ENCODE results near the gene CPT1B. TPM values are rescaled to one million over a fixed set of nuclear protein-coding genes. Genes with fewer than 3 reads are reported as not detected.

The CPT1B gene
- total and polyA plus RNA-seq, 7 donors = 1.4 to 22.6 (median 5.0) TPM

DNA sequence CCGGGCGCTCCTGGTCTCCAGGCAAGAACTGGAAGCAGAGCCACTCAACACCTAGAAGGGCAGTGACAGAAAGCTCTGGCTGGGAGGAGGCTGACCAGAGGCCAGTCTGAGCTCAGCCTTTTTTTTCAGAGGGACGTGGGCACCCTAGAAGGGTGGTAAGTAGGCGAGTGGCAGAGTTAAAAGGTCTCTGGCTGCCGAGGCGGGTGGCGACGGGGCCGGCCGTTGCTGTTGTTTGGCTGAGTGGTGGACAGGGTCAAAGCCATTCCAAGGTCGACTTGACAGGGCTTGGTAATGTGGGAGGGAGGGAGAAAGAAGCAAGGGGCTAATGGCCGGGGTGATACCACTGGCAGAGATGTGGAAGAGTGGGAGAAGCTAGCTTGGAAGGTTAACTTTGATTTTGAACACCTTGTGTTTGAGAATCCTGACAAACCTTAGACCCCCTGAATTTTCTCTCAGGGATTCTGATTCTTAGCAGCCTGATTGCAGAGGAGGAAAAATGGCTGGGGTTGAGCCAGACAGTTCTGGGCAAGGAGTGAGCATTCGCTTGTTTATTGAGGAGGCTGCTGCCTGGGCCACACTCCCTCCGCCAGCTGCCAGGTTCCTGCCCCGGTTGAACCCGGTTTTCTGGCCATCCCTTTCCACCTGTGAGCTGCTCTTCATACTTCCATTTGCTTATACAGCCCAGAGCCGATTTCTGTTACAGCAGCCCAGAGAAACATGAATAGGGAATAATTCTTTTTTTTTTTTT, 14.6 kb downstream of the CPT1B start:
- H3K27me3 ChIP-seq = no peaks in the 10 kb centered on the region
- intact Hi-C loops (cut with DNase I) = loop anchor here (2.0 to 5.0 kb wide), 3 partner anchors 19 to 55 kb away; partner anchors contain the start of genes CHKB, NCAPH2 and SCO2
- peaks cover 0 to 11% (median 8%) of the 10 kb centered on the region in 4 donors for H3K4me1 ChIP-seq
- TF ChIP-seq EP300 (IDR thresholded peaks at IDR 0.05) (no peak), POLR2AphosphoS5 (IDR thresholded peaks at IDR 0.05) (no peak), POLR2A (IDR thresholded peaks at IDR 0.05) (no peak)
- TF ChIP-seq, protein P1, sequence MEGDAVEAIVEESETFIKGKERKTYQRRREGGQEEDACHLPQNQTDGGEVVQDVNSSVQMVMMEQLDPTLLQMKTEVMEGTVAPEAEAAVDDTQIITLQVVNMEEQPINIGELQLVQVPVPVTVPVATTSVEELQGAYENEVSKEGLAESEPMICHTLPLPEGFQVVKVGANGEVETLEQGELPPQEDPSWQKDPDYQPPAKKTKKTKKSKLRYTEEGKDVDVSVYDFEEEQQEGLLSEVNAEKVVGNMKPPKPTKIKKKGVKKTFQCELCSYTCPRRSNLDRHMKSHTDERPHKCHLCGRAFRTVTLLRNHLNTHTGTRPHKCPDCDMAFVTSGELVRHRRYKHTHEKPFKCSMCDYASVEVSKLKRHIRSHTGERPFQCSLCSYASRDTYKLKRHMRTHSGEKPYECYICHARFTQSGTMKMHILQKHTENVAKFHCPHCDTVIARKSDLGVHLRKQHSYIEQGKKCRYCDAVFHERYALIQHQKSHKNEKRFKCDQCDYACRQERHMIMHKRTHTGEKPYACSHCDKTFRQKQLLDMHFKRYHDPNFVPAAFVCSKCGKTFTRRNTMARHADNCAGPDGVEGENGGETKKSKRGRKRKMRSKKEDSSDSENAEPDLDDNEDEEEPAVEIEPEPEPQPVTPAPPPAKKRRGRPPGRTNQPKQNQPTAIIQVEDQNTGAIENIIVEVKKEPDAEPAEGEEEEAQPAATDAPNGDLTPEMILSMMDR (IDR thresholded peaks at IDR 0.05) = no peak
- no peaks in the 10 kb centered on the region for H3K9me3 ChIP-seq
- no peaks in the 10 kb centered on the region for H3K36me3 ChIP-seq
- DNase-seq = no peak
- H3K27ac ChIP-seq = peak overlapping the region in 3 of 4 donors; percentile 36 to 53 (median 40)
- 8 to 30% methylated on average over 17 of the region's 17 CpGs for WGBS, 2 donors
- peak overlapping the region; percentile 29 to 63 (median 55) for H3K4me3 ChIP-seq

DNA sequence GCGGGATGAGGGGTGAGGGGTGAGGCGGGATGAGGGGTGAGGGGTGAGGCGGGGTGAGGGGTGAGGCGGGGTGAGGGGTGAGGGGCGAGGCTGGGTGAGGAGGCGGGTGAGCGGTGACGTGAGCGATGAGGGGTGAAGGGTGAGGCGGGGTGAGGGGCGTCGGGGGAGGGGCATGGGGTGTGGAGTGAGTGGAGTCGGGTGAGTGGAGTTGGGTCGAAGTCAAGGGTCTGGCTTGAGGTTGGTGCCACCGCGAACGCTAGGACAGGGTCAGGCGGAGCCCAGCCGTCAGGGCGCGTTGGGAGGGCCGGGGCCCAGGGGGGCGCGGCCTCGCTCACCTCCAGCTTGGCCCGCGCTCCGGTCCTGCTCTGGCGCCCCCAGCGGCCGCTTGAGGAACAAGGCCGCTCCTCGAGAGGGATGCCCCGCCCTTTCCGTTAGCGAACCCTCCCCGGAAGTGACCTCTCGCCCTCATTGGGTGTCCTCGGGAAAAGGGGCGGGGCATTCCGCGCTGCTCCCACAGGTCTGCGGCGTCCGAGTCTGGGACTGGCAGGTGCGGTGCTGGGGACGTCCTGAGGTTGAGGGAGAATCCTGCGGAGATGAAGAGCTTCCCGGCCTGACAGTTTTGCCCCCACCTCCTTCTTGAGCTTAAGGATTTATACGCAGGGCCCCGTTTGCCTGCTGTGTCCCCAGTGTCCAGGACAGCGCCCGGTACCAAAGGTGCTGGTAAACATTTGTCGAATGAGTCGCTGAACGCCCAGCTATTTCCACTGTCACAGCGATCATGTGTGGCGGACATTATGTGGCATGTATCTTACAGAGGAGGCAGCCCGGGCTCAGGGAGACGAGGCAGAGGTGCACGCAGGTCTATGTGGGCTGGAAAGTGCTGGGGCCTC, 15.5 kb downstream of the CPT1B start, which contains the start of gene SYCE3:
Gene SYCE3, minus strand, starts transcription at position 397 of the 890 bp plus-strand sequence. CDS start 6,514 bp downstream, outside the sequence.
- intact Hi-C loops (cut with DNase I) = loop anchor here (1.0 to 5.0 kb wide), 4 partner anchors 20 to 58 kb away; partner anchors contain the start of genes CHKB, NCAPH2 and SCO2
- DNase-seq = peak; percentile 98
- TF ChIP-seq POLR2A (IDR thresholded peaks at IDR 0.05) (peak in 1 of 2 donors; percentile 85), POLR2AphosphoS5 (IDR thresholded peaks at IDR 0.05) (peak; percentile 38 to 84 (median 66)), EP300 (IDR thresholded peaks at IDR 0.05) (no peak)
- TF ChIP-seq, protein P1 (IDR thresholded peaks at IDR 0.05) = peak; percentile 78 to 97 (median 90)
- Histone ChIP-seq H3K9me3 (no peaks in the 10 kb centered on the region), H3K27me3 (no peaks in the 10 kb centered on the region), H3K36me3 (no peaks in the 10 kb centered on the region), H3K27ac (peak within 1 kb of the TSS in 3 of 4 donors; percentile 36 to 53 (median 40)), H3K4me1 (peaks cover 0 to 11% (median 8%) of the 10 kb centered on the region in 4 donors), H3K4me3 (peak within 1 kb of the TSS; percentile 29 to 63 (median 55))
- WGBS, 2 donors = 2 to 5% methylated on average over 61 of the region's 61 CpGs

- intact Hi-C loops (cut with DNase I) = loop anchor here (1.0 to 5.0 kb wide), 4 partner anchors 21 to 59 kb away; partner anchors contain the start of genes CHKB, NCAPH2 and SCO2
These were observed 16.5 kb downstream of the CPT1B start for GRCh38 chr22:50561401-50562358.

More at GRCh38 chr22:50561401-50562358, 16.5 kb downstream of the CPT1B start:
- Histone ChIP-seq H3K4me1 (peaks cover 0 to 11% (median 8%) of the 10 kb centered on the region in 4 donors), H3K36me3 (no peaks in the 10 kb centered on the region), H3K9me3 (no peaks in the 10 kb centered on the region), H3K27ac (no peak overlapping the region), H3K4me3 (no peak overlapping the region), H3K27me3 (no peaks in the 10 kb centered on the region)
- TF ChIP-seq EP300 (IDR thresholded peaks at IDR 0.05) (no peak), POLR2A (IDR thresholded peaks at IDR 0.05) (no peak), POLR2AphosphoS5 (IDR thresholded peaks at IDR 0.05) (no peak)
- TF ChIP-seq, protein P1 (IDR thresholded peaks at IDR 0.05) = no peak
- peak; percentile 64 for DNase-seq
- WGBS, 2 donors = 51 to 70% methylated on average over 32 of the region's 34 CpGs

Measured in sigmoid colon (tissue), 7 donors.